Epidermal melanocyte (primary cell): ENCODE data around the gene BLOC1S5.
"Not testable (repeated sequence)": the region's sequence is repeated elsewhere in the genome, so short reads cannot be mapped to it uniquely, and the experiment has no call there.

ENCODE experiments used
- DNase-seq: peaks from one replicate; pipeline ENCODE4 v3.0.0; 2011; ENCODE audit warnings: low spot score; ENCODE audit not compliant: insufficient read length

BLOC1S5 gene

GRCh38 chr6:8043221-8043620 is 21.0 kb downstream of the BLOC1S5 start:
- DNase-seq = no peak

GRCh38 chr6:8041913-8042583 is 22.1 kb downstream of the BLOC1S5 start:
- DNase-seq = no peak

GRCh38 chr6:8034107-8034506 is 30.1 kb downstream of the BLOC1S5 start:
- not testable (repeated sequence) for DNase-seq

- DNase-seq = no peak
Observed at GRCh38 chr6:8030920-8031319, 33.3 kb downstream of the BLOC1S5 start.

- no peak for DNase-seq
Observed at GRCh38 chr6:8029243-8029870, 34.8 kb downstream of the BLOC1S5 start.

GRCh38 chr6:8027965-8028651 is 36.1 kb downstream of the BLOC1S5 start:
- DNase-seq = no peak

GRCh38 chr6:8026800-8027199 is 37.4 kb downstream of the BLOC1S5 start:
- DNase-seq = no peak

GRCh38 chr6:8025191-8025590 is 39.0 kb downstream of the BLOC1S5 start:
- DNase-seq = no peak

- no peak for DNase-seq
Observed at GRCh38 chr6:8023638-8024037, 40.6 kb downstream of the BLOC1S5 start.

GRCh38 chr6:8020083-8020482 is 44.1 kb downstream of the BLOC1S5 start:
- no peak for DNase-seq

GRCh38 chr6:8017705-8018104 is 46.5 kb downstream of the BLOC1S5 start:
- no peak for DNase-seq

GRCh38 chr6:8017276-8017701 is 46.9 kb downstream of the BLOC1S5 start:
- DNase-seq = no peak

GRCh38 chr6:8014947-8015346 is 49.2 kb downstream of the BLOC1S5 start:
- DNase-seq = no peak

GRCh38 chr6:8013763-8014162 is 50.4 kb downstream of the BLOC1S5 start:
- DNase-seq = no peak

- DNase-seq = no peak
Observed at GRCh38 chr6:8006208-8006607, 58.0 kb downstream of the BLOC1S5 start.

GRCh38 chr6:8005136-8005535 is 59.1 kb downstream of the BLOC1S5 start:
- DNase-seq = no peak

GRCh38 chr6:8000636-8001035 is 63.6 kb downstream of the BLOC1S5 start:
- no peak for DNase-seq

GRCh38 chr6:8000188-8000596 is 64.0 kb downstream of the BLOC1S5 start:
- DNase-seq = no peak

GRCh38 chr6:7999201-7999600 is 65.0 kb downstream of the BLOC1S5 start:
- no peak for DNase-seq

- DNase-seq = no peak
Observed at GRCh38 chr6:7998103-7998725, 66.0 kb downstream of the BLOC1S5 start.

GRCh38 chr6:7997286-7997685 is 66.9 kb downstream of the BLOC1S5 start:
- no peak for DNase-seq

- no peak for DNase-seq
Observed at GRCh38 chr6:7996538-7997111, 67.6 kb downstream of the BLOC1S5 start.
